HFF-Myc (cell line): Measurements from ENCODE around the gene DNAH8.

Experiments
- DNase-seq: peaks from one replicate; pipeline ENCODE4 v3.0.0-alpha.2; 2011; ENCODE audit warnings: low read depth; ENCODE audit errors: extremely low read depth
- H3K4me3 ChIP-seq: replicated peaks from 2 replicates; pipeline ENCODE4 v1.5.1; 2011; ENCODE audit warnings: low read depth, mild to moderate bottlenecking, control low read depth, low read length
- CTCF ChIP-seq: IDR thresholded peaks from 2 replicates; pipeline ENCODE4 v1.5.1; 2012; ENCODE audit warnings: mild to moderate bottlenecking, low read depth, low read length, control low read depth; ENCODE audit errors: missing control alignments

DNAH8 gene

DNA sequence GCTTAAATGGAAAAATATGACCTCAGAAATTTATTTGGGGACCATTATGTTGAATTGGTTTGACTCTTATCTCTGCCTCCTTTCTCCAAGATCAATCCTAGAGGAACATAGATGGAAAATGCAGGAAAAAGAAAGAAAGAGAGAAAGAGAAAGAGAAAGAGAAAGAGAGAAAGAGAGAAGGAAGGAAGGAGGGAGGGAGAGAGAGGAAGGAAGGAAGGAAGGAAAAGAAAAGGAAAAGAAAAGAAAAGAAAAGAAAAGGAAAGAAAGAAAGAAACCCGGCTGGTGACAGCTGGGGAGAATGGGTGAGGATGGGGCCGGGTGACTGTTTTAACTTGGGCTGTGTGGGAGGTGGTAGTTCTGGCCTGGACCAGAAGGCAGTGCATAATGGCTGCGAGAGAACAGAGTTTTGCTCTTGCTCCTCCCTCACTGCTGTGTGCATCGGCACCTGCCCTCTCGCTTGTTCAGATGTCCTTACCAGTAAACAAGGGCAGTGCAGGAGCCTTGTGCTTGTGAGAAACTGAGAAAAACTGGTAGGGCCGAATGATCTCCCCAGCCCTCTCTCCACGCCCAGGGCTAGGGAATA lies 36.8 kb upstream of the DNAH8 start:
- DNase-seq: no peak
- H3K4me3 ChIP-seq: no peak overlapping the region
- no peak for TF ChIP-seq CTCF

DNA sequence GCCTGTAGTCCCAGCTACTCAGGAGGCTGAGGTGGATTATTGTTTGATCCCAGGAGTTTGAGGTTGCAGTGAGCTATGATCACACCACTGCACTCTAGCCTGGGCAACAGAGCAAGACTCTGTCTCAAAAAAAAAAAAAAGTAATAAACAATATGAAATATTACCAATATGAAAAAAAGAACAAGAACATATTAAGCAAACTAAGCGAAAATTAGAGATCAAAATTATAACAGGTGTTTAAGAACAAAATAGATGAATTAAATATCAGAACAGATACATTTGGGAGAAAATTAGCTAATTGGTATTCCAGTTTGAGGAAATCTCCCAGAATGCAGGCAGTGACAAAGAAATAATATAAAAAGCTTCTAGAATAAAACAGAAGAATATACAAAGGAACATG lies 35.4 kb upstream of the DNAH8 start:
- no peak overlapping the region for H3K4me3 ChIP-seq
- no peak for DNase-seq
- TF ChIP-seq CTCF: no peak

GRCh38 chr6:38681850-38682249 lies 33.3 kb upstream of the DNAH8 start:
- no peak for DNase-seq
- no peak for TF ChIP-seq CTCF
- no peak overlapping the region for H3K4me3 ChIP-seq

GRCh38 chr6:38684237-38684636 lies 30.9 kb upstream of the DNAH8 start:
- no peak overlapping the region for H3K4me3 ChIP-seq
- DNase-seq: no peak
- TF ChIP-seq CTCF: no peak

- no peak overlapping the region for H3K4me3 ChIP-seq
- TF ChIP-seq CTCF: no peak
- no peak for DNase-seq
These were observed 30.2 kb upstream of the DNAH8 start for GRCh38 chr6:38684904-38685303.

GRCh38 chr6:38686270-38687042 lies 28.7 kb upstream of the DNAH8 start:
- TF ChIP-seq CTCF: no peak
- H3K4me3 ChIP-seq: no peak overlapping the region
- no peak for DNase-seq
